Stimulated activated CD4-positive, alpha-beta T cell treated with anti-CD3 and anti-CD28 coated beads, TNF-alpha, amount 100 ng/mL, for 24 hours (primary cell): ENCODE results near the gene OR2T1.
"Not testable (repeated sequence)": the region's sequence is repeated elsewhere in the genome, so short reads cannot be mapped to it uniquely, and the experiment has no call there.

Experiments
- DNase-seq, 3 experiments: peaks; one replicate each; pipeline ENCODE4 v3.0.0-alpha.2; 2020; ENCODE audit warnings: low read depth in 3 of 3

OR2T1 gene, protein sequence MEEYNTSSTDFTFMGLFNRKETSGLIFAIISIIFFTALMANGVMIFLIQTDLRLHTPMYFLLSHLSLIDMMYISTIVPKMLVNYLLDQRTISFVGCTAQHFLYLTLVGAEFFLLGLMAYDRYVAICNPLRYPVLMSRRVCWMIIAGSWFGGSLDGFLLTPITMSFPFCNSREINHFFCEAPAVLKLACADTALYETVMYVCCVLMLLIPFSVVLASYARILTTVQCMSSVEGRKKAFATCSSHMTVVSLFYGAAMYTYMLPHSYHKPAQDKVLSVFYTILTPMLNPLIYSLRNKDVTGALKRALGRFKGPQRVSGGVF

DNA sequence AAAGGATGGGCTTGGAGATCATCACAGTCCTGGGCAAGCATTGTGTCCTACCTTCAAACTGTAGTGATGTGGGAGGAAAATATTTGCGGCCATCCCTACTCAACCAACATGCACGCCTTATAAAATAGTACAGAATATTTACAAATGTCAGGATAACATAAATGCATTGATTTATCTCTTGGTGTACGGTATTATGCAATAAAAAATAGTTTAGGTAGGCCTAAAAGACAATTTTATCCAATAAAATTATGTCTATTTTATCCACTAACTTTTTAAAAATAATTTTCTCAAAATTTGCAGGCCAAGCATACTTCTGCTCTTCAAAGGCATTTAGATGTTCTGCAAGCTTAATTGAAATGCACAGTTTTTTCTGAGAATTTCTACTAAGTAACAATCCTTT lies at the start of gene OR2T1:
Gene OR2T1, plus strand, starts transcription at position 301 of the 400 bp plus-strand sequence. CDS start 3,100 bp downstream, outside the sequence.
- no peak for DNase-seq

GRCh38 chr1:248359415-248359814 lies 43.4 kb upstream of the OR2T1 start:
- DNase-seq = no peak

DNA sequence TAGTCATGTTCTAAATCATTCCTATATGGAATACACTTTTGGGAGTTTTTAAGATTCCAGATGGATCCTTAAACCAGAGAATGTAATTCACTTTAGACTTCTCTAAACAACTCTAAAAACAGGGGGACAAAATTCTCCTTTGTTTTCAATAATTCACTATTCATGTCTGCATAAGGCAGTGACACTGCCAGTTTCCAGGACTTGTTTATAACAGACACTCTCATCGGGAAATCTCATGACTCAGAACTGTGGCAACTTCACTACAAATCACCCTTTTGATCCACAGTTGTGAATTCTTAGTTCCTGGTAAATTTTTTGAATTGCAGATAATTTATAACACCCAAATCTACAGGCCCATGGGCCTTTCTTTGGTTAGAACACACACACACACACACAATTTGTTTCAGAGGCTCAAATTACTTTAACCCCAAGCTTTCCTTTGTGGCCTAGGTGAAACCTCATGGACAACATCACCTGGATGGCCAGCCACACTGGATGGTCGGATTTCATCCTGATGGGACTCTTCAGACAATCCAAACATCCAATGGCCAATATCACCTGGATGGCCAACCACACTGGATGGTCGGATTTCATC lies 41.6 kb upstream of the OR2T1 start, which contains the start of gene OR2T4:
Gene OR2T4, plus strand, starts transcription at position 545 of the 595 bp plus-strand sequence. Its CDS starts 0 bp downstream, at position 545.
- DNase-seq = no peak

DNA sequence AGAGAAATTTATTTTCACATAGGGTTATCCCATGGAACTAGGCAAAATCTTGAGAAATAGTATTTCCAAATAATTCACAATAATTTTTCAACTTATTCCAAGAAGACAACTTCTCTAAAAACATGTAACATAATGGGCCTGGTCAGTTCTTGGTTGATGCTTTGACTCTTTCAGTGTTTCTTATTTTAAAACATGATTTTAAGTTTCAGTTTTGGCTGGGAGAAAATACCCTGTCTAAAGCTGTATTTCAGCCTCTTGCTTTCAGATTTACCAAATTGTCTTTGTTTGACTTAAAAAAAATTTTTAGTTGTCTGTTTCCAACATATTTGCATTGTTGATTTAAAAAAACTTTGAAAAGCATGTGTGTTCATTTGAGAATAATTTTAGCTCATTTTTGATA lies 36.2 kb upstream of the OR2T1 start:
- DNase-seq = no peak

DNA sequence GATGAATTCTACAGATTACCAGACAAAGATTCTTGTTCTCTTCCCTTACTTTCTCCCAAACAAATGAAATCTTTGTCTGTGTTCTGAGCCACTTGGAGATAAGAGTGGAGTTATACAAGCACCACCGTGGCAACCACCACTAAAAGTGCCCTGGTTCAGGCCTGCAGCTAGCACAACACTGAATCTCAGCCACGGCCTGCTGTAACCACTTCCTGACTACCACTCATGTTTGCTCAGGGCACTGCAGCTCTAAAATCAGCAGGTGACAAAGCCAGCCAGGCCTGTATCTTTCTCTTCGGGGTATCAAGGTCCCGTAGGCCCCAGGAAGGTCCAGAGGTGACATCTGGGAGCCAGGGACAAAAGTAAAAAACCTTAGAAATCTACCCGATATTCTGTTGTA lies 30.5 kb upstream of the OR2T1 start:
- no peak for DNase-seq

GRCh38 chr1:248373761-248374160 lies 29.1 kb upstream of the OR2T1 start:
- no peak for DNase-seq

- no peak for DNase-seq
These were observed 27.4 kb upstream of the OR2T1 start, which contains the start of gene OR2T6 for GRCh38 chr1:248375446-248375845. Gene OR2T6, plus strand, starts transcription at chr1:248375746. Its CDS starts 11,863 bp downstream, at chr1:248387609.

DNA sequence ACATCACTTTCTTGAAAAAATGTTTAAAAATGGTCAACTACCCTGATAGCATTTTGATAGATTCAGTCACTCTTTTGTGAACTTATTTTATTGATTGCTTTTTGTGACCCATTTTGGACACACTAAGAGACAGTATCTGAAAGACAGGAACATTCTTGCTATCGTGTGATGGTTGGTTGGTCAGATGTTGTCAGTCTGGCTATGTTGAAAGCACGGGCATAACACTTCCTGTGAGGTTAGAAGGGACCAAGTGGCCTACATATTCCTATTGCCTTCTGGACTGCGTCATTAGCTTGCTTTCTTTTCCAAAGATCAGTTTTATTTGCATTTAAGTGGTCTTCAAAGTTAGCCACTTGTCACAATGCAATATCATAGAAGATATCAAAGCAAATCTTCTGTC lies 25.9 kb upstream of the OR2T1 start:
- DNase-seq = no peak

DNA sequence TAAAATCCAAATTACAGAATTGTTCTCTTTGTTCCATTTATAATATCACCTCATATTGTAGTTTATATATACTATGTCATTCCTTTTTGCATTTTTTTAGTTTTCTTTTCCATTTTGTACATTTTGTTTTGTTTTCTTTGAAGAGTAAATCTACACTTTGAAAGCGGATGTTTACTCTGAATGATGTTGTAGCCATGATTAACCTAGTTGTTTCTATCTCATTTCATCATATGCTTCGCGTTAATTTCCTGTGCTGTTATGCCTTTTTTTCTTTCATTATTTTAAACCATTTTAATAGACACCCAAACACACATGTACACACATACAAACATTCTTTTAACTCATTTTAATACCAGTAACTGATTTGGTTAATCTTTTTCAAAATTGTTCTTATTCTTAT lies 22.0 kb upstream of the OR2T1 start:
- DNase-seq = no peak

- no peak for DNase-seq
These were observed 14.4 kb upstream of the OR2T1 start for GRCh38 chr1:248388426-248388825.

DNA sequence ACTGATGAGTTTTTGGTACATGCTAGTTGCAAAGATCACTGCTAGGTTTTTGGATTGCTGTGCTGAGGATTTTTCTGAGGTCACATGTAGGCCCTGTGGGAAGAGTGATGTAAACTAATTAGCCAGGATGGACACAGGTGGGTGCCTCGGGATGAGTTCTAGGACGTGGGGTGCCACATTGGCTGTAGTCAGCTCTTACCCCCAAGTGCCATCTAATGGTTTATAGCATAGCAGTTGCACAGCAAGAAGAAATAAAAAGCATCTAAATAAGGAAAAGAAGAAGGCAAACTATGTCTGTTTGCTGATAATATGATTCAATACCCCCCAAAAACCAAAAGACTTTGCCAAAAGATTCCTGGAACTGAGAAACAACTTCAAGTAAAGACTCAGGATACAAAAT lies 9.8 kb upstream of the OR2T1 start:
- no peak for DNase-seq

GRCh38 chr1:248404024-248404423 lies 1.2 kb downstream of the OR2T1 start:
- no peak for DNase-seq

DNA sequence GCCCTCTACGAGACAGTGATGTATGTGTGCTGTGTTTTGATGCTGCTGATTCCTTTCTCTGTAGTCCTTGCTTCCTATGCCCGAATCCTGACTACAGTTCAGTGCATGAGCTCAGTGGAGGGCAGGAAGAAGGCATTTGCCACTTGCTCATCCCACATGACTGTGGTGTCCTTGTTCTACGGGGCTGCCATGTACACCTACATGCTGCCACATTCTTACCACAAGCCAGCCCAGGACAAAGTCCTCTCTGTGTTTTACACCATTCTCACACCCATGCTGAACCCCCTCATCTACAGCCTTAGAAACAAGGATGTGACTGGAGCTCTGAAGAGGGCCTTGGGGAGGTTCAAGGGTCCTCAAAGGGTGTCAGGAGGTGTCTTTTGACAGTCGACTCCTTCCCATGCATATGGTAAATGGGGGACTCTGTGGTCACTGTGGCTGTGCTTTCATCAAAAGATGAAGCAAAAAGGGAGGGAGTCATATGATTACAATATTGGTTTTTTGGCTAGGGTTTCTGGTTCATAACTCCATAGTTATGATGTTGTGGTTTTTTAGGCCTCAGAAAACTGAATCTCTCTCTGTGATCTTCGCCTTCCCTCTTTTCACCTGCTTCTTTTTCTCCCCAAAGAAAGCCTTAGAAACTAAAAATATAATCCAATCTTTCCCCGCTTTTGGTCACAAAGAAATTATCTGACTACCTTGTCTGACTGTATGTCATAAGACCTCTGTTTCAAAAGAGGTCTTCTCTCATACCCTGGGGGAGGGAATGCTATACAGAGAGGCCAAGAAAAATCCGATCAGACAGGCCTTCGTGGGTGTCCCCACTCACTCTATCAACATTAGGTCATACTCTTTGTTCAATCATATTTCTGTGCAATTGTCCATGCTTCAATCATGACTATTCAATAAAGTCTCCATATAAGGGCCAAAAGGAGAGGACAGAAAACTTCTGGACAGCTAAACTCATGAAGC lies 4.2 kb downstream of the OR2T1 start:
- no peak for DNase-seq

DNA sequence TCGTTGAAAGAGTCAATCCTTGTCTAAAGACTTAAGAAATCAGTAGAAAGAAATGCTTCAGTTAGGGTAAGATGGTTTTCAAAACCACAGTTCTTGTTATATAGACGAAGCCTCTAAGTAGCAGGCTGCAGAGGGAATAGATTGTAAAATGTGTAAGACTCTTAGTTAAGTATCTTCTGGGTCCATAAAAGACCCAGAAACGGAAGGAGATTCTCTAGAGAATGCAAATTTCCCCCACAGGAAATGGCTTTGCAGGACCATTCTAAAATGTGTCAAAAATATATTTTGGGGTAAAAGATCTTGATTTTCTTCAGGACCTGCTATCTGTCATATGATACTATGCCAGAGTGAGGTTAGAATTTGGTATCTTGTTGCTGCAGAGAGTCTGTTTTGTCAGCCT lies 13.4 kb downstream of the OR2T1 start:
- DNase-seq = no peak

GRCh38 chr1:248417854-248418253 lies 15.0 kb downstream of the OR2T1 start:
- DNase-seq = no peak

- DNase-seq = no peak
These were observed 18.5 kb downstream of the OR2T1 start for GRCh38 chr1:248421384-248421783.

DNA sequence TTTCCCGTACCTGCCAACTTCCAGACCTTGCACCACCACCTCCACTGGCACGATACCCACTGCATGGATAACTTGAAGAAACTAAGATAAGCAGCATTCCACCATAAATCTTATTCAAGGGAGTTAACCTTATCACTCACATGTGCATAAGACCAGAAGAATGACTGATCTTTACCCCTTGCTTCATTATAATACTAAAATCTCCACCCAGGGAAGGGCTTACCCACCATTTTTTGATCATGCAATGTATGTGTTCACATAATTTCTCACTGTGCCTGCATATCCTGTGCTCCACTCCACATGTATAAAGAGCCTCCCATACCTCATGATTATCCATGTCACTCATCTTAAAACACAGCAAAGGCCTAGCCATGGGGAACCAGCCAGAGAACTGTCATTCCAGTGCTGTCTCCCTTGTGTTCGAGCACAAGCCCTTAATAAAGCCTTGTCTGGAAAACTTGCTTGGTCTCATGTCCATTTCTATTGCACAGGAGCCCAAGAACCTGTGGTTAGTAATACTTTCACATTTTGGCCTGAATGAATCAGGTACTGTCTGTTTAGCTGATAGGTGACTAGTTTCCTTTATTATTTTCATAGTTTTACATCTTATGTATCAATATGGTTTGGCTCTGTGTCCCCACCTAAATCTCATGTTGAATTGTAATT lies 24.8 kb downstream of the OR2T1 start:
- not testable (repeated sequence) for DNase-seq

GRCh38 chr1:248428192-248428533 lies 25.3 kb downstream of the OR2T1 start:
- not testable (repeated sequence) for DNase-seq

GRCh38 chr1:248431683-248432082 lies 28.8 kb downstream of the OR2T1 start:
- DNase-seq = not testable (repeated sequence)

DNA sequence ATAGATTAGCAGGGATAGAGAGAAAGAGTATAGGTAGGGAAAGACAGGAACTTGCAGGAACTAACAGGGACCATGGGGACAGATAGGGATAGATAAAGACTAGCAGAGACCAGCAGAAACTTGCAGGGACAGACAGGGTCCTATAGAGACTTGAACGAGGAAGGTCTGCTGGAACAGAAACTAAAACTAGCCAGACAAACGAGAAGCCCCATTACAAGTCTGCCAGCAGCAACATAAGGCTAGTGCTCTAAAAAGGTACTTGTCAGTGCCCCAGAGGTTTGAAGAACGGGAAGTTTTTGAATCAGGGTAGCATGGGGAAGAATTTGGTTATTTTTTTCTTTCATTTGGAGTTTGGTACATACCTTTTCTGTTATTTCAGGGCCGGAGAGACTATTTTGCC lies 29.4 kb downstream of the OR2T1 start:
- not testable (repeated sequence) for DNase-seq

DNA sequence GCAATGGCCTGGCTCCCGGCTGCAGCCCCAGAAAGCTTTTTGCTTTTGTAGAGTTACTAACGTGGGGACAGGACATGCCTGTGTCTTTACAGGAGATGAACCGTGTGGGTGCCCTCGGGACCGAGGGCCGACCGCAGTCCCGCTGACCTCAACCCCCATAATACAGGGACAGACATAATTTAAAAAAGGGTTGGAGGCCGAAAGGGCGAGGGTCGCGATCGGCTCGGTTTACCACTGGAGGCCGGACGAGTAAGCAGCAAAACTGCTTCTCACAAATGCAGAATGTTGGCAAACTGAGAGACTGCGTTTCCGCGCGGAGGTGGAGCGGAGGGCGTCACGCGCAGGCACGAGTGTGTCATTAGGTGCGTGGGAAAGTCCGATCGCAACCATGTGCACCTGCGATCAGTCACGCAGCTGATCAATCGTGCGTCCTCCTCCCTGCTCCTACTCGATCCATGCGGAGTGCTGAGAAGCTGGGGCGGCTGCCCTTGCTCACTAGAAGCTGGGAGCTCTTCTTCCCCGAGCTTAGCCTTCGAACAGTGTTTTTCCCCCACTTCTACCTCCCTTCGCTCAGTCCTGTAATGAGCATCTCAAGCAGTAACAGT lies 31.1 kb downstream of the OR2T1 start:
- DNase-seq = not testable (repeated sequence)
